ENCODE measurements around the gene GRIA1. TPM values are rescaled to one million over a fixed set of nuclear protein-coding genes. Genes with fewer than 3 reads are reported as not detected.

GRIA1 gene
- total RNA-seq, 1 experiment from 2014 or later = 0.81 TPM

DNA sequence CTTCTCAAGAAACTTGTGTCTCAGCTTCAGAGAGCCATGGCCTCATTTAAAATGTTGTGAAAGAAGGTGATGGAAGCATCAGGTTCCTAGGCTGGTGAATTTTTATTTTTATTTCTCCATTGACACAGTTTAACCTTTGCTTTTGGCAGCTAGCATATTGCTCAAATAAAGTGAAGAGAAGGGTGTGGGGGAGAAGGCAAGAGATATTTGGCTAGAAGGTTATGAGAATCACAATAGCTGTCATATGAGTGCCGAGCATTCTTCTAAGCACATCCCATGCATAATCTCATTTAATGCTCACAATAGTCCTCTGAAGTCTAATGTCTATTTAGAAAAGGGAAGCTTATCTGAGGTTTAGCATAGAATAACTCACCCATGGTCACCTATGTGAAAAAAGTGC lies 43.1 kb downstream of the GRIA1 start:
- Mint-ChIP-seq H3K4me1 (no peaks in the 10 kb centered on the region), H3K27ac (no peak overlapping the region), H3K36me3 (no peaks in the 10 kb centered on the region), H3K4me3 (no peak overlapping the region), H3K9me3 (no peaks in the 10 kb centered on the region), H3K27me3 (ENCODE audit: low read depth) (no peaks in the 10 kb centered on the region)
- DNase-seq (ENCODE audit: low spot score) (no peak), ATAC-seq (no peak)
- no peak for TF ChIP-seq GABPB1 (CRISPR knock-in tag; IDR thresholded peaks at IDR 0.05)
- no peak for TF ChIP-seq USF2 (CRISPR knock-in tag; IDR thresholded peaks at IDR 0.05)
- no peak for TF ChIP-seq ZNF396 (CRISPR knock-in tag; IDR thresholded peaks at IDR 0.05; ENCODE audit: borderline replicate concordance)
- TF ChIP-seq USF1 (CRISPR knock-in tag; IDR thresholded peaks at IDR 0.05) = no peak
- TF ChIP-seq ZNF512 (CRISPR knock-in tag; IDR thresholded peaks at IDR 0.05; ENCODE audit: borderline replicate concordance) = no peak
- no peak for TF ChIP-seq ZBTB21 (CRISPR knock-in tag; IDR thresholded peaks at IDR 0.05; ENCODE audit: borderline replicate concordance)
- TF ChIP-seq, protein P1, sequence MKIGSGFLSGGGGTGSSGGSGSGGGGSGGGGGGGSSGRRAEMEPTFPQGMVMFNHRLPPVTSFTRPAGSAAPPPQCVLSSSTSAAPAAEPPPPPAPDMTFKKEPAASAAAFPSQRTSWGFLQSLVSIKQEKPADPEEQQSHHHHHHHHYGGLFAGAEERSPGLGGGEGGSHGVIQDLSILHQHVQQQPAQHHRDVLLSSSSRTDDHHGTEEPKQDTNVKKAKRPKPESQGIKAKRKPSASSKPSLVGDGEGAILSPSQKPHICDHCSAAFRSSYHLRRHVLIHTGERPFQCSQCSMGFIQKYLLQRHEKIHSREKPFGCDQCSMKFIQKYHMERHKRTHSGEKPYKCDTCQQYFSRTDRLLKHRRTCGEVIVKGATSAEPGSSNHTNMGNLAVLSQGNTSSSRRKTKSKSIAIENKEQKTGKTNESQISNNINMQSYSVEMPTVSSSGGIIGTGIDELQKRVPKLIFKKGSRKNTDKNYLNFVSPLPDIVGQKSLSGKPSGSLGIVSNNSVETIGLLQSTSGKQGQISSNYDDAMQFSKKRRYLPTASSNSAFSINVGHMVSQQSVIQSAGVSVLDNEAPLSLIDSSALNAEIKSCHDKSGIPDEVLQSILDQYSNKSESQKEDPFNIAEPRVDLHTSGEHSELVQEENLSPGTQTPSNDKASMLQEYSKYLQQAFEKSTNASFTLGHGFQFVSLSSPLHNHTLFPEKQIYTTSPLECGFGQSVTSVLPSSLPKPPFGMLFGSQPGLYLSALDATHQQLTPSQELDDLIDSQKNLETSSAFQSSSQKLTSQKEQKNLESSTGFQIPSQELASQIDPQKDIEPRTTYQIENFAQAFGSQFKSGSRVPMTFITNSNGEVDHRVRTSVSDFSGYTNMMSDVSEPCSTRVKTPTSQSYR (CRISPR knock-in tag; IDR thresholded peaks at IDR 0.05) = no peak
- TF ChIP-seq MXD4 (CRISPR knock-in tag; IDR thresholded peaks at IDR 0.05; ENCODE audit: borderline replicate concordance) = no peak
- TF ChIP-seq FOXP1 (CRISPR knock-in tag; IDR thresholded peaks at IDR 0.05; ENCODE audit: borderline replicate concordance) = no peak
- TF ChIP-seq ZNF671 (CRISPR knock-in tag; IDR thresholded peaks at IDR 0.05) = no peak
- TF ChIP-seq GTF2I (CRISPR knock-in tag; conservative IDR thresholded peaks at IDR 0.05) = no peak
- no peak for TF ChIP-seq PRDM15 (CRISPR knock-in tag; IDR thresholded peaks at IDR 0.05)
- TF ChIP-seq CBFB (CRISPR knock-in tag; IDR thresholded peaks at IDR 0.05; ENCODE audit: low read depth) = no peak
- no peak for TF ChIP-seq HMGA2 (CRISPR knock-in tag; IDR thresholded peaks at IDR 0.05)
- CTCF ChIA-PET = no interaction called here
- POLR2A ChIA-PET = no interaction called here

GRCh38 chr5:153534102-153534501 lies 43.6 kb downstream of the GRIA1 start:
- CTCF ChIA-PET = no interaction called here
- ATAC-seq = no peak
- Mint-ChIP-seq H3K4me3 (no peak overlapping the region), H3K27ac (no peak overlapping the region), H3K27me3 (ENCODE audit: low read depth) (no peaks in the 10 kb centered on the region), H3K36me3 (no peaks in the 10 kb centered on the region), H3K4me1 (no peaks in the 10 kb centered on the region), H3K9me3 (no peaks in the 10 kb centered on the region)
- POLR2A ChIA-PET = no interaction called here
- DNase-seq (ENCODE audit: low spot score) = no peak
- no peak for TF ChIP-seq JUN (CRISPR knock-in tag; IDR thresholded peaks at IDR 0.05)
- TF ChIP-seq MXD4 (CRISPR knock-in tag; IDR thresholded peaks at IDR 0.05; ENCODE audit: borderline replicate concordance) = no peak
- TF ChIP-seq IRF1 (CRISPR knock-in tag; IDR thresholded peaks at IDR 0.05) = no peak
- TF ChIP-seq MLX (CRISPR knock-in tag; IDR thresholded peaks at IDR 0.05) = no peak
- TF ChIP-seq FOXP4 (CRISPR knock-in tag; IDR thresholded peaks at IDR 0.05) = no peak
- no peak for TF ChIP-seq PRRX2 (CRISPR knock-in tag; IDR thresholded peaks at IDR 0.05)
- TF ChIP-seq ZBTB21 (CRISPR knock-in tag; IDR thresholded peaks at IDR 0.05; ENCODE audit: borderline replicate concordance) = no peak
- TF ChIP-seq USF2 (CRISPR knock-in tag; IDR thresholded peaks at IDR 0.05) = no peak
- no peak for TF ChIP-seq GTF2I (CRISPR knock-in tag; conservative IDR thresholded peaks at IDR 0.05)
- no peak for TF ChIP-seq SMAD4 (CRISPR knock-in tag; IDR thresholded peaks at IDR 0.05)
- TF ChIP-seq ZMAT4 (CRISPR knock-in tag; IDR thresholded peaks at IDR 0.05) = no peak

All from WTC11 (cell line).